SK-N-MC (cell line): ENCODE data around the gene SLC25A42.

ENCODE experiments used
- DNase-seq: peaks from one replicate; pipeline ENCODE4 v3.0.0-alpha.2; 2011; ENCODE audit warnings: low read depth, low spot score
- H3K27ac ChIP-seq: fragments of 200-600 bp; sonication (generic); 2 replicates; pipeline ENCODE4 v1.5.1; 2016; ENCODE audit warnings: mixed run types
- H3K36me3 ChIP-seq: fragments of 200-600 bp; sonication (generic); 2 replicates; pipeline ENCODE4 v1.6.1; 2017; ENCODE audit warnings: antibody characterized with exemption, low read length, mixed read lengths; ENCODE audit not compliant: insufficient read depth
- H3K4me3 ChIP-seq: fragments of 200-600 bp; sonication (generic); 2 replicates; pipeline ENCODE4 v1.5.1; 2016
- H3K9ac ChIP-seq: fragments of 200-600 bp; sonication (generic); 2 replicates; pipeline ENCODE4 v1.8.0; 2017; ENCODE audit warnings: mixed run types, mixed read lengths; ENCODE audit not compliant: insufficient read length
- H3K9me3 ChIP-seq: fragments of 200-600 bp; sonication (generic); 2 replicates; pipeline ENCODE4 v1.6.1; 2017; ENCODE audit warnings: low read depth, mild to moderate bottlenecking, antibody characterized with exemption, low read length, moderate library complexity, mixed read lengths
- EZH2 ChIP-seq: fragments of 200-600 bp; sonication (generic); IDR thresholded peaks from one replicate; pipeline ENCODE4 v1.6.1; 2017; ENCODE audit warnings: antibody characterized with exemption
- FOXP2 ChIP-seq: optimal IDR thresholded peaks from 2 replicates; pipeline ENCODE3; 2011; ENCODE audit warnings: mild to moderate bottlenecking, moderate library complexity; ENCODE audit not compliant: insufficient read depth; ENCODE audit errors: extremely low read length, control extremely low read depth
- POLR2AphosphoS5 ChIP-seq: IDR thresholded peaks from 2 replicates; pipeline ENCODE4 v1.6.1; 2012; ENCODE audit warnings: mild to moderate bottlenecking, low read depth, low read length, borderline replicate concordance

SLC25A42 gene

GRCh38 chr19:19054939-19055440 lies 8.8 kb upstream of the SLC25A42 start:
- no peak for DNase-seq
- Histone ChIP-seq H3K27ac (no peak overlapping the region), H3K4me3 (no peak overlapping the region), H3K9ac (no peak overlapping the region), H3K9me3 (no peaks in the 10 kb centered on the region), H3K36me3 (peaks cover 69% of the 10 kb centered on the region)
- TF ChIP-seq FOXP2 (no peak), EZH2 (no peak), POLR2AphosphoS5 (no peak)

- Histone ChIP-seq H3K9me3 (no peaks in the 10 kb centered on the region), H3K4me3 (no peak overlapping the region), H3K9ac (no peak overlapping the region), H3K27ac (no peak overlapping the region), H3K36me3 (peaks cover 66% of the 10 kb centered on the region)
- no peak for DNase-seq
- TF ChIP-seq POLR2AphosphoS5, result no peak
Measured at GRCh38 chr19:19055701-19056100, 8.1 kb upstream of the SLC25A42 start.

GRCh38 chr19:19056636-19057275 lies 7.0 kb upstream of the SLC25A42 start:
- Histone ChIP-seq H3K9ac (no peak overlapping the region), H3K27ac (no peak overlapping the region), H3K36me3 (peaks cover 56% of the 10 kb centered on the region), H3K4me3 (no peak overlapping the region), H3K9me3 (no peaks in the 10 kb centered on the region)
- DNase-seq, result no peak
- TF ChIP-seq EZH2, result no peak
- no peak for TF ChIP-seq FOXP2
- no peak for TF ChIP-seq POLR2AphosphoS5

GRCh38 chr19:19057317-19057716 lies 6.5 kb upstream of the SLC25A42 start:
- H3K9me3 ChIP-seq, result no peaks in the 10 kb centered on the region
- no peak for TF ChIP-seq EZH2
- no peak for TF ChIP-seq FOXP2
- no peak for TF ChIP-seq POLR2AphosphoS5
- no peak overlapping the region for H3K9ac ChIP-seq
- no peak for DNase-seq
- no peak overlapping the region for H3K27ac ChIP-seq
- no peak overlapping the region for H3K4me3 ChIP-seq
- peaks cover 50% of the 10 kb centered on the region for H3K36me3 ChIP-seq

GRCh38 chr19:19057720-19058119 lies 6.1 kb upstream of the SLC25A42 start:
- H3K4me3 ChIP-seq, result no peak overlapping the region
- H3K9ac ChIP-seq, result no peak overlapping the region
- no peak overlapping the region for H3K27ac ChIP-seq
- peaks cover 46% of the 10 kb centered on the region for H3K36me3 ChIP-seq
- no peak for TF ChIP-seq FOXP2
- TF ChIP-seq POLR2AphosphoS5, result no peak
- TF ChIP-seq EZH2, result no peak
- H3K9me3 ChIP-seq, result no peaks in the 10 kb centered on the region
- DNase-seq, result no peak

- H3K9ac ChIP-seq, result no peak overlapping the region
Measured at GRCh38 chr19:19059018-19059836, 4.6 kb upstream of the SLC25A42 start.

GRCh38 chr19:19059837-19060611 lies 3.8 kb upstream of the SLC25A42 start:
- no peak overlapping the region for H3K27ac ChIP-seq
- H3K9ac ChIP-seq, result no peak overlapping the region
- H3K36me3 ChIP-seq, result peaks cover 29% of the 10 kb centered on the region; the same call in 1 of the 2 replicates
- no peak for DNase-seq
- no peaks in the 10 kb centered on the region for H3K9me3 ChIP-seq
- TF ChIP-seq POLR2AphosphoS5, result no peak
- no peak for TF ChIP-seq FOXP2
- no peak for TF ChIP-seq EZH2
- H3K4me3 ChIP-seq, result no peak overlapping the region

More at GRCh38 chr19:19059018-19059836, 4.6 kb upstream of the SLC25A42 start:
- TF ChIP-seq EZH2, result no peak
- no peak for TF ChIP-seq FOXP2
- Histone ChIP-seq H3K9me3 (no peaks in the 10 kb centered on the region), H3K36me3 (peaks cover 37% of the 10 kb centered on the region), H3K27ac (no peak overlapping the region), H3K4me3 (no peak overlapping the region)
- no peak for DNase-seq

- DNase-seq, result no peak
Measured at GRCh38 chr19:19061506-19061905, 2.3 kb upstream of the SLC25A42 start.

More at GRCh38 chr19:19061506-19061905, 2.3 kb upstream of the SLC25A42 start:
- TF ChIP-seq EZH2 (no peak), FOXP2 (no peak)
- Histone ChIP-seq H3K27ac (no peak overlapping the region), H3K36me3 (peaks cover 19% of the 10 kb centered on the region; the same call in 1 of the 2 replicates), H3K4me3 (no peak overlapping the region), H3K9ac (no peak overlapping the region), H3K9me3 (no peaks in the 10 kb centered on the region)
